ENCODE data around the gene GARNL3.

The GARNL3 gene

GRCh38 chr9:127422133-127422782, 157.7 kb downstream of the GARNL3 start:
- H3K27ac ChIP-seq = peak overlapping the region; percentile 96
- no peak for DNase-seq (ENCODE audit: low spot score)

GRCh38 chr9:127422787-127423186, 158.2 kb downstream of the GARNL3 start:
- H3K27ac ChIP-seq = peak overlapping the region; percentile 96
- ChIA-PET CTCF (interaction anchor here (0.7 kb wide), 2 partner anchors 59 to 174 kb away, joined by 3 read pairs; no protein-coding TSS in a partner anchor), POLR2A (ENCODE audit: low non-redundant PET) (no interaction called here)
- TF ChIP-seq CTCF (conservative IDR thresholded peaks at IDR 0.05; ENCODE audit: low read depth) = no peak
- no peak for DNase-seq (ENCODE audit: low spot score)

More at GRCh38 chr9:127422133-127422782, 157.7 kb downstream of the GARNL3 start:
- CTCF ChIA-PET = interaction anchor here (0.6 kb wide), 1 partner anchor 9 kb away, joined by 4 read pairs; no protein-coding TSS in a partner anchor
- TF ChIP-seq CTCF (conservative IDR thresholded peaks at IDR 0.05; ENCODE audit: low read depth) = no peak
- POLR2A ChIA-PET (ENCODE audit: low non-redundant PET) = no interaction called here

GRCh38 chr9:127423476-127423933, 158.9 kb downstream of the GARNL3 start:
- ChIA-PET CTCF (interaction anchor here (0.7 kb wide), 2 partner anchors 59 to 175 kb away, joined by 3 read pairs; no protein-coding TSS in a partner anchor), POLR2A (ENCODE audit: low non-redundant PET) (interaction anchor here (0.8 kb wide), 1 partner anchor 26 kb away, joined by 3 read pairs; no protein-coding TSS in a partner anchor)
- no peak for TF ChIP-seq CTCF (conservative IDR thresholded peaks at IDR 0.05; ENCODE audit: low read depth)
- peak overlapping the region; percentile 96 for H3K27ac ChIP-seq
- DNase-seq (ENCODE audit: low spot score) = peak; percentile 73

- no peak for TF ChIP-seq CTCF (conservative IDR thresholded peaks at IDR 0.05; ENCODE audit: low read depth)
- CTCF ChIA-PET = interaction anchor here (0.7 kb wide), 1 partner anchor 146 kb away, joined by 3 read pairs; no protein-coding TSS in a partner anchor
- peak within 1 kb of the TSS; percentile 96 for H3K27ac ChIP-seq
- POLR2A ChIA-PET (ENCODE audit: low non-redundant PET) = interaction anchor here (0.8 to 0.9 kb wide), 2 partner anchors 20 to 27 kb away, joined by 3 to 4 read pairs; no protein-coding TSS in a partner anchor
- peak; percentile 99 for DNase-seq (ENCODE audit: low spot score)
Observed at GRCh38 chr9:127423934-127424675, 159.5 kb downstream of the GARNL3 start, which contains the start of gene ZNF79. Gene ZNF79, plus strand, starts transcription at chr9:127424382. Its CDS starts 406 bp downstream, at chr9:127424788.

- ChIA-PET POLR2A (ENCODE audit: low non-redundant PET) (interaction anchor here (0.9 kb wide), 1 partner anchor 19 kb away, joined by 4 read pairs; no protein-coding TSS in a partner anchor), CTCF (interaction anchor here (0.5 to 1.0 kb wide), 4 partner anchors 19 to 1219 kb away, joined by 3 to 6 read pairs (median 4); no protein-coding TSS in a partner anchor)
- no peak for TF ChIP-seq CTCF (conservative IDR thresholded peaks at IDR 0.05; ENCODE audit: low read depth)
- no peak for DNase-seq (ENCODE audit: low spot score)
- peak overlapping the region; percentile 96 for H3K27ac ChIP-seq
Observed at GRCh38 chr9:127424676-127424999, 160.1 kb downstream of the GARNL3 start.

GRCh38 chr9:127426756-127427155, 162.2 kb downstream of the GARNL3 start:
- ChIA-PET POLR2A (ENCODE audit: low non-redundant PET) (interaction anchor here (0.6 to 0.7 kb wide), 2 partner anchors 108 to 203 kb away, joined by 4 read pairs; no protein-coding TSS in a partner anchor), CTCF (interaction anchor here (0.7 kb wide), 1 partner anchor 16 kb away, joined by 5 read pairs; no protein-coding TSS in a partner anchor)
- DNase-seq (ENCODE audit: low spot score) = no peak
- no peak for TF ChIP-seq CTCF (conservative IDR thresholded peaks at IDR 0.05; ENCODE audit: low read depth)
- H3K27ac ChIP-seq = no peak overlapping the region

Measured in RWPE1 (cell line).